GM18858 (cell line): ENCODE measurements around the gene NSDHL.

Source experiments
- ATAC-seq: cut with Tn5 transposase; IDR thresholded peaks from one replicate; pipeline ENCODE4 v1.9.1; 2021; ENCODE audit not compliant: unreplicated experiment

Gene NSDHL

GRCh38 chrX:152892999-152893891 is 62.4 kb downstream of the NSDHL start:
- ATAC-seq: no peak

DNA sequence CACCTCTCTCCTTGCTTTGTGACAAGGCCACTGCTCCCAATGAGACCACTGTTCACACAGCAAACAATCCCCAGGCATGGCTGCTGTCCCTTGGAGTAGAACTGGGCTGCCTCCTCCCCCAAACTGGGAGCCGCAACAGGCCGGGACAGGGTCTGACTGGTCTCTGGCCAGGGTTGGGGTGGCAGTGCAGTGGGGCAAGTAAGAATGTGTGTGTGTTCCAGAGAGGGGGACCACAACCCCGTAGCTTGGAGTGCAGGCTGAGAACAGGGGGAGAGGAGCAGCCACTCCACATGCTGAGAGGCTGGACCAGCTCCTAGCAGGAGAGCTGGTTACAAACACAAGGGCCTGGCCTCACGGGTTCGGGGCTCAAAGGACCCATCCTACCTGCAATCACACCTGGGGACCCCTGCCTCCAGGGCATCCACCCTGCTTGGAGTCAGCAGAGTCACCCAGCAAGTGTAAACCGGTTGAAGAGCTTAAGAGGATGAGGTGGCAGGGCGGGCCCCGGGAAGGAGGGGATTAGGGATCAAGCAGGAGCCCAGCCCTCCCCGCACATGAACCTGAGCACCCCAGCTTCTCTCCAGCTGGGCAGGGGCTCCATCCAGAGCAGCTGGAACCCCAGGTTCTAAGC is 63.2 kb downstream of the NSDHL start:
- ATAC-seq: no peak

GRCh38 chrX:152895121-152895520 is 64.3 kb downstream of the NSDHL start:
- ATAC-seq: no peak

DNA sequence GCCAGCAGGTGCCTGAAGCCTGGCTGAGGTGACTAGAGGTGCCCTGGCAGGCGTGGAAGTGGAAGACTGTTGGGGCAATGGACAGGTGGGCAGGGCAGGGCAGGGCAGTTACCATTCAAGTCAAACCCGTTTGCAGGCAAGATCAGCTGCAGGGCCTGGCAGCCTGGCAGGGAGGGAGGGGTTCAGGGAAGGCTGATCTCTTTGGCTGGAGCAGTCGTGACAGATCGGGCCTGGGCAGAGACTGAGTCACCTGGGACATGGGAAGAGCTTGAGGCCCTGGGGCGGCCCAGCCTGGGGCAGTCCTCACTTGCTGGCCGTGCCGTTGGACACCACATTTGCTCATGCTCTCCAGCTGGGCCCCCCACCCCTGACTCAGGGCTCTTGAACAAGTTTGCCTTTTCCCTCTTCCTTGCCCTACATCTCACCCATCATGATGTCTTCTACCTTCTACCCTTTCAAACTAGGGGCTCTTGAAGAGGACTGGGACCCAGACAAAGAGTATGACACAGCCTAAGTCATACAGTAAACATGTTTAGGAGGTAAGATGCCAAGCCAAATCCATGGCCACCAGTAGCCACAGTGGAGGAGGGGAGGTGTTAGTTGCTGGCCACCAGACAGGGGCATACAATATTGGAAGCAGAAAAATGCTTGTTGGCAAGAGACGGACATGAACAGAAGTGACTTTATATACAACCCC is 65.0 kb downstream of the NSDHL start:
- ATAC-seq: no peak

GRCh38 chrX:152896450-152896849 is 65.6 kb downstream of the NSDHL start:
- no peak for ATAC-seq

GRCh38 chrX:152897222-152898131 is 66.6 kb downstream of the NSDHL start, which contains the start of gene ZNF185:
Gene ZNF185, plus strand, starts transcription at chrX:152898067. Its CDS starts 16,423 bp downstream, at chrX:152914490.
- ATAC-seq: no peak

DNA sequence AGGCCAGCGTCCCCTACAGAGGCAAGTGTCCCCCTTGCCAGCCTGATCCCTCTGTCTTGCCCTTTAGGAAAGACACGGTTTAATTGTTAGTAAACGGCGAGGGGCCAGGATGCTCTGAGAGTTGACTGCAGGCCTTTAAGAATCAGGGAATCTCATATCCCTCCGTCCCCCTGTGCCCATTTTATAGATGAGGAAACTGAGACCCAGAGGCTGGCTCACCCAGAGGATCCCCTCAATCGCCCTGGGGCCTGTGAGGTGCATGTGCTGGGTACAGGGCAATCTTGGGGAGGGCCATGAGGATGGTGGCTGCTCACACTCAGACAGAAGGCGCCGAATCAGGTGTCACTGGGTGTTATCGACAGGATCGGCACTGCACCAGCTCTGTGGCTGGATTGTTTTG is 67.6 kb downstream of the NSDHL start:
- no peak for ATAC-seq

DNA sequence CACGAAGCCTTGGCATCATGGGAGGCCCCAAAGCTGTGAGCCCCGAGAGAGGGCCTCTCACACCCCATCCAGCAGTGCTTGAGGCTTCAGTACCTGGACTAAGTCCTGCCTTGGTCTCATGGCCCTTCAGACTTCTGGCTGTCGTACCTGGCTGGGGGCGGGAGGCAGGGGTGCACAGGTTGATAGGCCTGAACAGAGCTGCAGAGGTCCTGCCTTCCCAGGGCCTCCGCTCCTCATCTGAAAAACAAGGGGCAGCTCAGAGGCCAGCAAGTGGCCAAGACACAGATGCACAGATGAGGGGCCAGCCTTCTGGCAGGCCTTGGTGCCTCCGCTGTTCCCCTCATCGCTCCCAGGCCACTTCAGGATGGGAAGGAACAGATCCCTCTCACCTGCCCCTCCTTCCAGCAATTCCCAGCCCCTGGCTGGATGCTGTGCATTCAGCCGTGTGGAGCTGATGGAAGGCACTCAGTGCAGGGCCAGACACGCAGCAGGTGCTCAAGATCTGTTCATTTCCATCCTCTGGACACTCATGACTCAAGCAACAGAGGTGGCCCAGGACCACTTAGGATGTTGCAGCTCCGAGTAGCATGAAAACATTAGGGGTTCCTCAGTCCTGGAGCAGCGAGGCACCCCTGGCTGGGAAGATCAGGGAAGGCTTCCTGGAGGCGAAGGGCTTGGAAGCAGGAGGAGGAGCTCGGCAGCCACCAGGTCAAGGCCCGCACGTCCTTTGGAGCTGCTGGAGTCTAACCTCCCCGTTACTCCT is 68.4 kb downstream of the NSDHL start:
- ATAC-seq: no peak

- ATAC-seq: no peak
These were observed 69.2 kb downstream of the NSDHL start for GRCh38 chrX:152899874-152900719.

DNA sequence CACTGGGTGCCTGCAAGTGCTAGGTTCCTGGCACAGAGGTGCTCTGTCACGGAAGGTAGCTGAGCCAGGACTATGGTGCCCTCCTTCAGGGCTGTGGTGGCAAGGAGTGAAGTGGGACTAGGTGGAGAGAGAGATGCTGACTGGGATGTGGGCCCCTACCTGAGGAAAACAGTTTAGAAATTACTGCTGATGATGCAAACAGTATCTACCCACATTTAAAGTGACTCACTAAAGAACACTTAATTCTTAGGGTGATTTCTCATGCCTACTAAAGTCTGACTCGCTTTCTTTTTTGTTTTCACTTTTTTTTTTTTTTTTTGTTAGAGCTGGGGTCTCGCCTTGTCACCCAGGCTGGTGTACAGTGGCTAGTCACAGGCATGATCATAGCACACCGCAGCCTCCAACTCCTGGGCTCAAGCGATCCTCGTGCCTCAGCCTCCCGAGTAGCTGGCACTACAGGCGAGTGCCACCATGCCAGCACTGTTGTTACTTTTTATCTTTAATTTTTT is 70.1 kb downstream of the NSDHL start:
- no peak for ATAC-seq

DNA sequence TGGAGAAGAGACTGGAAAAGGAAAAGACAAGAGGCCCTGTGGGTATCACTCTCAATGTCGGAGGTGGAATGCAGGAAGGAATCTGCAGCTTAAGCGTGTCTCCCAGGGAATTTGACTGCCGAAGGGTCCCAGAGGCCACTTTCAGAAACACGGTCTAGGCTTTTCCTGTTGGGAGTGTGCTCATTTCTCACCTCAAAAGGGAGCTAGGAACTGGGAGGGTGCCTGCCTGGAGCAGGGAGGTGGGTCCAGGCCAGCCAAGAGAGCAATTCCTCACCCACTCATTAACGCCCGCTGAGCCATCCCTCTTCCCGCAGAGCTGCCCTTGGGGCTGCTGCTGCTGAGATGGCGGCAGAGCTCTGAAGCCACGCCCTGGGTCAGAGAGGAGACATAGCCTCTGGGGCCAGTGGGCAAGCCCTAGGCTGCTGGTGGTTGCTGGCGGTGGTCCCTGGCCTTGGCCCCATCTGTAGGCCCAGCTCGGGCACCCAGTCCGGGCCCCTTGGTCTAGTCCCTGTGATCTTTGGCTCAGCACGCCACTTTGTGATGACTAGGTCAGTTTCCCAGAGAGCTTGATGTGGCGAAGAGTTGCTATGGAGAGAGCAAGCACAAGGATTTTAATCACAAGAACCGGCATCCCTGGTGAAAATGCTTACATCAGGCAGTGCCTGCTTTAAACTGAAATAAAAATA is 71.1 kb downstream of the NSDHL start:
- ATAC-seq: no peak

DNA sequence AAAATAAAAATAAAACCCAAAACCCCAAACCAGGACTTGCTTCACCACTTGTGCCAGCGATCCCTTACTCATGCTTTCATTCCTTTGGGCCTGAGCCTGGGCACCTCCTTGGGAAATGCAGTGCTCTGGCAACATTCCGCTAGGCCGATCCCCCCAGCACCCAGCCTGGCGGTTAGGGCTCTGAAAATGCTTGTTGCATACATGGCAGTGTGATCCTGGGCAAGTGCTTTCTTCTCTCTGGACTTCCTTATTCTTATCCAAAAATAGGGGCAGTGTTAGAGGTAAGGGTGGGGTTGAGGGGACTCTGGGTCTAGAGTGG is 71.6 kb downstream of the NSDHL start:
- no peak for ATAC-seq

DNA sequence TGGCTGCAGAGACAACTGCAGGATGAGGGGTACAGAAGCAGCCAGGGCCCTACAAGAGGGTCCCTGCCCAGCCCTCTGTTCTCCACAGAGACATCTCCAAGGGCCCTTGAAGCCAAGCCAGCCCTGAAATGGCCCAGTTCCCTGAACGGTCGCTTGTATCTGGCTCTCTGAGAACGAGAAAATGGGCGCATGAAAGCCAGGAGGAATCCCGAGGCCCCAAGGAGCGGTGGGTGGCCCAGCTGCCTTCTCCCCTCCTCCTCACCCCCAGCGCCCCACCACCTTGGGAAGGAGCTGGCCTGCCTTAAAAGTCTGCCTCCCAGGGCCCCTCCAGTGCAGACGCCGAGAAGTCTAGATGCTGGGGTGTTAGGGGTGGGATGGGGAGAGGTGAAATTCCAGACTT is 72.7 kb downstream of the NSDHL start:
- no peak for ATAC-seq

GRCh38 chrX:152904151-152905080 is 73.6 kb downstream of the NSDHL start:
- ATAC-seq: no peak

DNA sequence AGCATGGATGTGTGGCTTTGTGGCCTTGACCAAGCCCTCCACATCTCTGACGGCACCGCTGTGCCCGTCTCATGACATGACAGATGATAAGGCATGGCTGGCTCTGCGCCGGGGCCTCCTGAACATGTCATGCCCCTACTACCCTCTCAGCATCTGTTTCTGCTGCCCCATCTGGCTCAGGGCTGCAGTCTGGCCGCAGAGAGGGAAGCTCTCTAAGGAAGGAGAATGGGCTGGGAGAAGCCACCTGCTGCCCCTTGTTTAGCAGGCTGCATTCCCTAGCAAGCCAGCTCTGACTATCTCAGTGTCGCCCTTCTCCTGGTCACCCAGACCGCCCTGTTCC is 74.2 kb downstream of the NSDHL start:
- no peak for ATAC-seq

DNA sequence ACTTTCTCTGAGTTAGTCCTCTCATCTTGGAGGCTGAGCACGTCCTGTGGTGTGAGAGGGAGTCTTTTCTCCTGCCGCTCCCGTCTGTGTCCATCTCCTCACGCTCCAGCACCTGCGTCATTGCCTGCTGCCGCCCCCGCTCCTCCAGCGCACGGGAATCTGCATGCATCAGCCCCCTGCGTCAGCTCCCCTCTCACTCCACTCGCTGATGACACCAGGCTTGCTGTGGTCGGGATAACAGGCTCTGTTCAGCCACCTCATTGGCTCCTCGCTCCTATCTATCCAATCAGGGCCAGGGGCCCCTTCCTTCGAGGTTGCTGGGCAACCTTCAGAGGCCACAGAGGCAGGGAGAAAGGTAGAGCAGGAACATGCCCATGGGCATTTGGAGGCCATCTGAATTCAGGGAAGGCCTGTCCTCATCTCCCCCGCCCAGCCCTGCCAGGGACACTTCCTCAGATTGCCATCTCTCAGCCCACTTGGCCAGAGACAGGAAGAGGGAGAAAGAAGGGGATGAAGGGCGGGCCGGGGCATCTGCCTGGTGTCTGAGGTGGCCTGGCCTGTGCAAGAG is 76.3 kb downstream of the NSDHL start:
- ATAC-seq: no peak

GRCh38 chrX:152908486-152908885 is 77.6 kb downstream of the NSDHL start:
- no peak for ATAC-seq
